ENCODE data around the gene ST3GAL4.
"Not testable (repeated sequence)": the region's sequence is repeated elsewhere in the genome, so short reads cannot be mapped to it uniquely, and the experiment has no call there.

ST3GAL4 gene

DNA sequence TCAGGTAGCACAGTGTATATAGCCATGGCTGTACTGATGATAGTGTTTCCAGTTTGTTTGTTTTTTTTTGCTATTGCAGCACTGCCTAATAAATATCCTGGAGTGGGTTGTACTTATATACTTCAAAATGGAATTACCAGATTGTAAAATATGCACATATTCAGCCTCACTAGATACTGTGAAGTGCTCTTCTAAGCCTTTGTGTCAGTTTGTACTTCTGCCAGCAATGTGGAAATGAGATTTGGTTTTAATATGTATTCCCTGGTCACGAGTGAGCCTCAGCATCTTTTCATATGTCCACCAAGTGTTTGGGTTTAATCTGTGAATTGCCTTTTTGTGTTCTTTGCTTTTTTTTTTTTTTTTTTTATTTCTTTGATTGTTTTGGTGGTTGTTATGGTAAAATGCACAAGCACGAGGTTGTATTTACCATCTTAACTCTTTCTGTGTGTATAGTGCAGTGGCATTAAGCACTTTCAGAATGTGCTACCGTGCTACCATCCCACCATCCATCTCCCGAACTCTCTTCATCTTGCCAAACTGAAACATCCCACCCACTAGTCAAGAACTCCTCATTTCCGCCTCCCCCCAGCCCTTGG lies 34.9 kb downstream of the ST3GAL4 start:
- DNase-seq (ENCODE audit: low spot score): no peak

DNA sequence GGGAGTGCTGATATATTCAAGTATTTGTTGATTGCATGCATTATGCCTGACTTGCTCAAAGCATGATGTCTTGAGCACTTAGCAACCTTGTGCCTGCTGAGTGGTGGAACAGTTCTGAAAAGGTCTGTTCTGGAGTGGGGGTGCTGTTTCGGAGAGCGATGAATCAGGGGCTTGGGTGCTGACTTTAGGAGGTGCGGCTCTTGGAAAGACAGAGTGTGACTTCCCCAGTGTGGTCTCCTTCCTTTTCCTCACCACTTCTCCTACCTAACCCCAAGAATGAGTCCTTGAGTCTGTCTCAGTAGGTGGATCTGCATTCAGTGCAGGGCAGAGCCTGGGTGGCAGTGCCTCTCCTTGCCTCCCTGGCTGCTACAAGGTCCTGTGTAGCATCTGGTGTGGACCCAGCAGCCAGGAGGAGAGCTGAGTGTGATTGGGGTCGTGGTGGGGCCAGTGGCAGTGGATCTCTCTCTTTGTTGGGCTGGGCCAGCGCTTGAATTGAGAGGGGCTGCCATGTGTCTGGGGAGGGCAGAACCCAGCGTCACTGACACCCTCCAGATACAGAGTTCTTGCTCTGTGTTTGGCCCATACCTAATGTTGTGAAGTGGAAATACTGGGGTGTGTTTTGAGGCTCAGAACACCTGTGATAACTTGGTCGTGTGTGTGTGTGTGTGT lies 35.9 kb downstream of the ST3GAL4 start:
- no peak for DNase-seq (ENCODE audit: low spot score)

DNA sequence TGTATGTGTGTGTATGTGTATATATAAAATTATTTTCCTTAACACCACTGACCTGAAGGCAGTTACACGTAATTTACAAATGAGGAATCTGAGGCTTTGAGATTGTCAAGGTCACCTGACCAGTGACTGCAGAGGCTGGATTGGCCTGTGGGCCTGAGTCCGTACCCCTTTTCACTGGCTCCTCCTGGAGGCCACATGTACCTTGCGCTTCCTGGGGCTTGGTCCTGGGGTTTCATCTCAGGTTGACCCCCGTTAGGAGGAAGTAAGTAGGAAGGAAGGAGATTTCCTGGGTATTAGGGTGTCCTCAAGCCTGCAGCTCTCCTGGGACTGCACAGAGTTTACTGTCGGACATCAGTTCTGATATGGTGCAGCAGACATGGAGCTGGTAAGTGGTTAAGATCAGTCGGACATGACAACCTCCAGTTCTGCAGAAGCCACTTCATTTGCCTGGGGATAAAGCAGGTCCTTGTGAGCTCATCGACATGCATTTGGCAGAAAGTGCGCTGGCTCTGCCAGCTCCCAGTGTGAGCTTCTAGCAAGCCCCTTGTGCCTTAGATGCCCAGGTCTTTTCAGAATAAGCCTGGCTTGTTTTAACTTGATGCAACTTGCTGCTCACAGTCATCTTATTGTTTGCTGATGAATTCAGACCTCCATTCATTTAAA lies 36.6 kb downstream of the ST3GAL4 start:
- DNase-seq (ENCODE audit: low spot score): peak; percentile 86

- DNase-seq (ENCODE audit: low spot score): no peak
These were observed 37.1 kb downstream of the ST3GAL4 start for GRCh38 chr11:126392633-126393013.

GRCh38 chr11:126393143-126393542 lies 37.7 kb downstream of the ST3GAL4 start:
- no peak for DNase-seq (ENCODE audit: low spot score)

GRCh38 chr11:126394036-126394435 lies 38.5 kb downstream of the ST3GAL4 start:
- DNase-seq (ENCODE audit: low spot score): no peak

GRCh38 chr11:126394634-126395072 lies 39.2 kb downstream of the ST3GAL4 start:
- peak; percentile 69 for DNase-seq (ENCODE audit: low spot score)

GRCh38 chr11:126395784-126396183 lies 40.3 kb downstream of the ST3GAL4 start:
- not testable (repeated sequence) for DNase-seq (ENCODE audit: low spot score)

- not testable (repeated sequence) for DNase-seq (ENCODE audit: low spot score)
These were observed 40.8 kb downstream of the ST3GAL4 start for GRCh38 chr11:126396266-126396665.

GRCh38 chr11:126396965-126397364 lies 41.5 kb downstream of the ST3GAL4 start:
- DNase-seq (ENCODE audit: low spot score): no peak

DNA sequence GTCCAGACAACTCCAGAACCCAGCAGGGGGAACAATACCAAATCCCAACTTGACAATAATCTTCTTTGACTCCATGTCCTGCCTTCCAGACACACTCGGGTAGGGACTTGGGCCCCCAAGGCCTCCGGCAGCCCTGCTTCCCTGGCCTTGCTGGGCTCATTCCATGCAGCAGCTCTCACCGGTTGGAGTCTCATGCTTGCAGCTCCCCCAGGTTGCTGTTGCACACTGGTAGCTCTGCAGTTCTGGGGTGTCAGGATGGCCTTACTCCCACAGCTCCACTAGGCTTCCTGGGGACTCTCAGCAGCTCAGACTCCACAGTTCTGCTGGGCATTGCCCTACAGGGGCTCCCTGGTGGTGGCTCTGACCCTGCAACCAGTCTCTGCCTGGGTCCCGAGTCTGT lies 42.8 kb downstream of the ST3GAL4 start:
- DNase-seq (ENCODE audit: low spot score): no peak

- no peak for DNase-seq (ENCODE audit: low spot score)
These were observed 43.2 kb downstream of the ST3GAL4 start for GRCh38 chr11:126398721-126399120.

DNA sequence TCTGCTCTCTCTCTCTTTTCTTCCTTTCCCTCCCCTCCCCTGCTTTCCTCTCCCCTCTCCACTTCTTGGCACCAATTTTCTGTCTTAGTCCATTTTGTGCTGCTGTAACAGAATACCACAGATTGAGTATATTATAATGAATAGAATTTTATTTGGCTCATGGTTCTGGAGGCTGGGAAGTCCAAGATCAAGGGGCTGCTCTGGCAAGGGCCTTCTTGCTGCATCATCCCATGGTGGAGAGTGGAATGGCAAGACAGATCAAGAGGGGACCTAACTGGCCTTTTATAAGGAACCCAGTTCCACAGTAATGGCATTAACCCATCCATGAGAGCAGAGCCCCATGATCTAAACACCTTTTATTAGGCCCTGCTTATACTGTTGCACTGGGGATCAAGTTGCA lies 44.5 kb downstream of the ST3GAL4 start:
- no peak for DNase-seq (ENCODE audit: low spot score)

DNA sequence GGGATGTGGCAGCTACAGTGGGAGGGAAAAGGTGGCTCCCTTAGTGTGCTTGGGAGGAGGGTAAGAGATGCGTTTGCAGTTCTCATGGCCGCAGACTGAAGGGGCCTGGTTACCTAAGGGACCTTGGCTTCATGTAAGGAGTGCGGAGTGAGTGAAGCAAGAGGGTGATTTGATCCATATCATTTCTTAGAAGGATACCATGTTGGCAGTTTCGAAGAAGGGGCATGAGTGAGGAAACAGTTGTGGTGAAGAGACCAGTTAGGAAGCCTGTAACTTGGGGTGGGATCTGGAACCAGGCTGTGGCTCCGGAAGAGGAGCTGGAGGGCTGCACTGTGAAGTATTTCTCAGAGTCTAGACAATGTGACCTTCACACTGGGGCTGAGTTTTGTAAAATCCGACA lies 45.0 kb downstream of the ST3GAL4 start:
- DNase-seq (ENCODE audit: low spot score): no peak

DNA sequence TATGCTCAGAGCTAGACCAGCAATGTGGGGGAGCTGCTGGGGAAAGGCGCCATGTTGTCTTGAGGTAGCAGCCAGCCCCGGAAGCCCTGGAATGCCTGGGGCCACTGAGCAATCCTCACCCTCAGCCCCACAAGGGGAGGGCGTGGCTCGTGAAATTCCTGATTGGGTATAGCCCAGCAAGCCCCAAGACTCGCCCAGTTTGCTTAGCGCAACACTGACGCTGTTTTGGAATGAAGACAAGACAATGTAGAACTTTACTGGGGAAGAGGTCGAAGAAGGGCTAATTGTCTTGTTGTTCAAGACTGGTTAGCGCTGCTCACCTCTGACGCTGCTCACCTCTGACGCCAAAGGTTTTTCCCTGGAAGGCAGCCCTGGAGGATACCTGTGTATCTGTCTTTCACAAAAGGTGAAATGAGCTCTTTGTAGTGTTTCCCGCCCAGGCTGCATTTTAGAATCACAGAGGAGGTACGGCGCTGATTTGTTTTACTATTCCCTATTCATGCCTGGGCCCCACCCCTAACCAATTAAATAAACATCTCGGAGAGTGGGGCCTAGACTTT lies 47.6 kb downstream of the ST3GAL4 start:
- no peak for DNase-seq (ENCODE audit: low spot score)

DNA sequence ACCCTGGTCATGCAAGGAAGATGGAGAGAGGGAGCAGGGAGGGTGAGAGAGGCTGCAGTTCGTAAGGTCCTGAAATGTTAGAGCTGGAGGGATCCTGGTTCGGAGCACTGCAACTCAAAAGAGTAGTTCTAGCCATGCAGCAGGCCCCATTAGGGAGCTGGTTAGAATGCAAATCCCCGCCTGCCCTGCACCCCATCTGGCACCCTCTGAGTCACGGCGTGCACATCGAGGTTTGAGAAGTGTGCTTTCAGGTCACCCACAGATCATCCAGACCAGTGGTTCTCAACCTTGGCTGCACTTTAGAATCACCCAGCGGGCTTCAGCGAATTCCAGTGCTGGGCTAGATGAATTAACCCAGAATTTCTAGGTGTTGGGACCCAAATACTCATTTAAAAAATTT lies 48.2 kb downstream of the ST3GAL4 start:
- DNase-seq (ENCODE audit: low spot score): no peak

GRCh38 chr11:126404367-126404766 lies 48.9 kb downstream of the ST3GAL4 start:
- no peak for DNase-seq (ENCODE audit: low spot score)

DNA sequence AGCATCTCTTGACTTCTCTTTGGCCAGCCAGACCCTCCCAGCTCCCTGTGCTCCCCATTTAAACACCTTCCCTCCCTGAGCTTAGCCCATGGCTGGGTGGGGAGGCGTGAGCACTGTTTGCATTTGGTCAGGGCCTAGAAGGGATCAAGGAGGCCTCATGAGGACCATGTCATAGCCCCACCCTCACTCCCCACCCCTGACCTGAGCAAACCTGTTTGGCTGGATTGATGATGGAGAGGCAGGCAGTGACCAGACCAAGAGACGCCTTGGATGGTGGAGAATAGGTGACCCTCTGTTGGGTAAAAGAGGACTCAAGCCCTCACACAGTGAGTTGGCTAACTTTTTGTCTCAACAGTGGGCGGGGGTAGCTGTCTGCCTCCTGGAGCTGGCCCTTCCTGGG lies 49.9 kb downstream of the ST3GAL4 start:
- DNase-seq (ENCODE audit: low spot score): no peak

DNA sequence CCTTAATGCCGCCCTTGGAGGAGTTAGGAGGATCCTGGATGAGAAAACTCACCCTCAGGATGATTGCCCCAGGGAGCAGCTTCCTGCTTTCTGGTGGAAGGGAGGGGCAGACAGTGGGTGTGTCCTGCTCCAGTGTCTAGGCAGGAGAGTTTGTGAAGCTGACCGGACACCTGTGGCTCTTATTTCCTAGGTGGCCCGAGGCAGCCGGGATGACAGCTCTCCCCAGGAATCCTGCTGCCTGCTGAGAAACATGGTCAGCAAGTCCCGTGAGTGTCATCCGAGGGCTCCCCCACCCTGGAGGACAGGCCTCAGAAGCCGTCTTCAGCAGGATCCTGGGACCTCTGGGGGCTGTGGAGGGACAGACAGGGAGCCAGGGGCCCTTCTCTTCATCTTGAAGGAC lies 50.4 kb downstream of the ST3GAL4 start:
- no peak for DNase-seq (ENCODE audit: low spot score)

GRCh38 chr11:126406368-126406767 lies 50.9 kb downstream of the ST3GAL4 start:
- DNase-seq (ENCODE audit: low spot score): no peak

DNA sequence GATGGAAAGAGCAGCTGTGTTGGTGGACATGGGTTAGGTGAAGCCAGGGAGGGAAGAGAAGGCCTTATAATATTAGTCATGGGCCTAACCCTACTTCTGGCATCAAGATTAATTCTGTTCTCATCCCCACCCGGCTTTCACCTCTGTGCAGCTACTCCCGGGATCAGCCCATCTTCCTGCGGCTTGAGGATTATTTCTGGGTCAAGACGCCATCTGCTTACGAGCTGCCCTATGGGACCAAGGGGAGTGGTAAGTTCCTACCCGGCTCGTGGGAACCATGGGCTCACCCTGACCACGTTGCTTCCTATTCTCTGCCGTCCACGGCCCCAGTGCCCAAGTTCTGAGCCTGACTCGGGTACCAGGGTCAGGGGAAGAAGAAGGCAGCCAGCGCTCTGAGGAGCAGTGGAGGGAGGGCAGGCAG lies 51.6 kb downstream of the ST3GAL4 start:
- DNase-seq (ENCODE audit: low spot score): no peak

DNA sequence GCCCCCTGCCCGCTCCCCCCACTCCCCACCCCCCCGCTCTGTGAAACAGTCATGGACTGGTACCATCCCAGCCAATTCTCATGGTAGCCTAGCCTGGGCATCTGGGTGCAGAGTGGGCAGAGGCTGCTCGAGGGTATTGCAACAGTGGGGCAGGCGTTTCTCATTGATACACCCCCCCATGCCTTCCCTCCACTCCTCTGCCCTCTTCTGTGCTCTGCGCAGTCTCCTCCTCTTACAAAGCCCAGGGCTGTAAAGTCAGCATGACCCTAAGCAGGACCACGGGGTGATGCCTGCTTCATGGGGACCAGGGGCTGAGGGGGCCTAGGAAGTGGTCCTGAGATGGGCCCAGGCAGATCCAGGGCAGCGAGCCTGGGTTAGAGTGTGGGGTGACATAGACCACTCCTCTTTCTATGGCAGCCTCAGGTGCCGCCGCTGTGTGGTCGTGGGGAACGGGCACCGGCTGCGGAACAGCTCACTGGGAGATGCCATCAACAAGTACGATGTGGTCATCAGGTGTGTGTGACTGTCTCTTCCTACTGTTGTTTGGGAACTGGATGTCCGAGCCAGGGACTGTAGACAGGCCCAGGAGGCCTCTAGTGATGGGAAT lies 52.3 kb downstream of the ST3GAL4 start:
- DNase-seq (ENCODE audit: low spot score): no peak

DNA sequence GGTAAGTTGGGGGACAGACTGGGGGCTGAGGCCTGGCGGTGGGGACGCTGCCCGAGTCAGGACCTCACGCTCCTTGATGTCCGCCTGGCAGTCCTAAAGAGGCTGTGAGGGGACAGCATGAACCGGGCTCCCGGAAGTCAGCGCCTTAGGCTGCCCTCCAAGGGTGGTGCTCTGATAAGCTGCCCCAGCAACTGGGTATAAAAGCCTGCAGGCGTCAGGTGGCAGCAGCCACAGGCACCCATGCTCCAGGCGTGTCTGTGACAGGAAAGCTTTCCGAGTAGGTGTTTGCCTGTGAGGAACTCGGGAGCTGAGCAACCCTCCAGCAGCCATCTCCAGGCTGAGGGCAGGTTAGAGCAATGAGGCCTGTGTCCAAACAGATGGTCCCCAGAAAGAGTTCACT lies 53.0 kb downstream of the ST3GAL4 start:
- no peak for DNase-seq (ENCODE audit: low spot score)

Data from globus pallidus (tissue), 1 donor.